ENCODE data around the gene EXOC6B. TPM values are rescaled to one million over a fixed set of nuclear protein-coding genes. Genes with fewer than 3 reads are reported as not detected.

Gene EXOC6B
- total RNA-seq, 1 experiment from 2014 or later = 33.7 TPM

DNA sequence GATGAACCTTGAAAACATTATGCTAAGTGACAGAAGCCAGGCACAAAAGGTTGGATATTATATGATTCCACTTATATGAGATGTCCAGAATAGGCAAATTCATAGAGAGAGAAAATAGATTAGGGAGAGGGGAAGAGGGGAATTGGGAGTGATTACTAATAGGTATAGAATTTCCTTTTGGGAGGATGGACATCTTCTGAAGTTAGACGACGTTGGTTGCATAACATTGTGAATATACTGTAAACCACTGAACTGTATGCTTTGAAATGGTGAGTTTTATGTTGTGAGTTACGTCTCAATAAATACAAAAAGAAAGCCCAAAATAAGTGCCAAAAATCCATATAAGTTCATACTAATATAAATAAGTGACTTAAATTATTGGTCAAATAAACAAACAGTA lies 659.6 kb downstream of the EXOC6B start (continued):
- TF ChIP-seq, protein P1, sequence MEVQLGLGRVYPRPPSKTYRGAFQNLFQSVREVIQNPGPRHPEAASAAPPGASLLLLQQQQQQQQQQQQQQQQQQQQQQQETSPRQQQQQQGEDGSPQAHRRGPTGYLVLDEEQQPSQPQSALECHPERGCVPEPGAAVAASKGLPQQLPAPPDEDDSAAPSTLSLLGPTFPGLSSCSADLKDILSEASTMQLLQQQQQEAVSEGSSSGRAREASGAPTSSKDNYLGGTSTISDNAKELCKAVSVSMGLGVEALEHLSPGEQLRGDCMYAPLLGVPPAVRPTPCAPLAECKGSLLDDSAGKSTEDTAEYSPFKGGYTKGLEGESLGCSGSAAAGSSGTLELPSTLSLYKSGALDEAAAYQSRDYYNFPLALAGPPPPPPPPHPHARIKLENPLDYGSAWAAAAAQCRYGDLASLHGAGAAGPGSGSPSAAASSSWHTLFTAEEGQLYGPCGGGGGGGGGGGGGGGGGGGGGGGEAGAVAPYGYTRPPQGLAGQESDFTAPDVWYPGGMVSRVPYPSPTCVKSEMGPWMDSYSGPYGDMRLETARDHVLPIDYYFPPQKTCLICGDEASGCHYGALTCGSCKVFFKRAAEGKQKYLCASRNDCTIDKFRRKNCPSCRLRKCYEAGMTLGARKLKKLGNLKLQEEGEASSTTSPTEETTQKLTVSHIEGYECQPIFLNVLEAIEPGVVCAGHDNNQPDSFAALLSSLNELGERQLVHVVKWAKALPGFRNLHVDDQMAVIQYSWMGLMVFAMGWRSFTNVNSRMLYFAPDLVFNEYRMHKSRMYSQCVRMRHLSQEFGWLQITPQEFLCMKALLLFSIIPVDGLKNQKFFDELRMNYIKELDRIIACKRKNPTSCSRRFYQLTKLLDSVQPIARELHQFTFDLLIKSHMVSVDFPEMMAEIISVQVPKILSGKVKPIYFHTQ (CRISPR knock-in tag; IDR thresholded peaks at IDR 0.05) = no peak
- TF ChIP-seq TEAD1 (CRISPR knock-in tag; IDR thresholded peaks at IDR 0.05) (no peak), NFE2L1 (CRISPR knock-in tag; IDR thresholded peaks at IDR 0.05) (no peak), CBFB (CRISPR knock-in tag; IDR thresholded peaks at IDR 0.05; ENCODE audit: low read depth) (no peak), SOX15 (CRISPR knock-in tag; IDR thresholded peaks at IDR 0.05) (no peak)
- TF ChIP-seq, protein P2, sequence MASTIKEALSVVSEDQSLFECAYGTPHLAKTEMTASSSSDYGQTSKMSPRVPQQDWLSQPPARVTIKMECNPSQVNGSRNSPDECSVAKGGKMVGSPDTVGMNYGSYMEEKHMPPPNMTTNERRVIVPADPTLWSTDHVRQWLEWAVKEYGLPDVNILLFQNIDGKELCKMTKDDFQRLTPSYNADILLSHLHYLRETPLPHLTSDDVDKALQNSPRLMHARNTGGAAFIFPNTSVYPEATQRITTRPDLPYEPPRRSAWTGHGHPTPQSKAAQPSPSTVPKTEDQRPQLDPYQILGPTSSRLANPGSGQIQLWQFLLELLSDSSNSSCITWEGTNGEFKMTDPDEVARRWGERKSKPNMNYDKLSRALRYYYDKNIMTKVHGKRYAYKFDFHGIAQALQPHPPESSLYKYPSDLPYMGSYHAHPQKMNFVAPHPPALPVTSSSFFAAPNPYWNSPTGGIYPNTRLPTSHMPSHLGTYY (CRISPR knock-in tag; IDR thresholded peaks at IDR 0.05) = no peak
- TF ChIP-seq, protein P3, sequence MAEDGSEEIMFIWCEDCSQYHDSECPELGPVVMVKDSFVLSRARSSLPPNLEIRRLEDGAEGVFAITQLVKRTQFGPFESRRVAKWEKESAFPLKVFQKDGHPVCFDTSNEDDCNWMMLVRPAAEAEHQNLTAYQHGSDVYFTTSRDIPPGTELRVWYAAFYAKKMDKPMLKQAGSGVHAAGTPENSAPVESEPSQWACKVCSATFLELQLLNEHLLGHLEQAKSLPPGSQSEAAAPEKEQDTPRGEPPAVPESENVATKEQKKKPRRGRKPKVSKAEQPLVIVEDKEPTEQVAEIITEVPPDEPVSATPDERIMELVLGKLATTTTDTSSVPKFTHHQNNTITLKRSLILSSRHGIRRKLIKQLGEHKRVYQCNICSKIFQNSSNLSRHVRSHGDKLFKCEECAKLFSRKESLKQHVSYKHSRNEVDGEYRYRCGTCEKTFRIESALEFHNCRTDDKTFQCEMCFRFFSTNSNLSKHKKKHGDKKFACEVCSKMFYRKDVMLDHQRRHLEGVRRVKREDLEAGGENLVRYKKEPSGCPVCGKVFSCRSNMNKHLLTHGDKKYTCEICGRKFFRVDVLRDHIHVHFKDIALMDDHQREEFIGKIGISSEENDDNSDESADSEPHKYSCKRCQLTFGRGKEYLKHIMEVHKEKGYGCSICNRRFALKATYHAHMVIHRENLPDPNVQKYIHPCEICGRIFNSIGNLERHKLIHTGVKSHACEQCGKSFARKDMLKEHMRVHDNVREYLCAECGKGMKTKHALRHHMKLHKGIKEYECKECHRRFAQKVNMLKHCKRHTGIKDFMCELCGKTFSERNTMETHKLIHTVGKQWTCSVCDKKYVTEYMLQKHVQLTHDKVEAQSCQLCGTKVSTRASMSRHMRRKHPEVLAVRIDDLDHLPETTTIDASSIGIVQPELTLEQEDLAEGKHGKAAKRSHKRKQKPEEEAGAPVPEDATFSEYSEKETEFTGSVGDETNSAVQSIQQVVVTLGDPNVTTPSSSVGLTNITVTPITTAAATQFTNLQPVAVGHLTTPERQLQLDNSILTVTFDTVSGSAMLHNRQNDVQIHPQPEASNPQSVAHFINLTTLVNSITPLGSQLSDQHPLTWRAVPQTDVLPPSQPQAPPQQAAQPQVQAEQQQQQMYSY (CRISPR knock-in tag; IDR thresholded peaks at IDR 0.05) = no peak
- TF ChIP-seq, protein P4, sequence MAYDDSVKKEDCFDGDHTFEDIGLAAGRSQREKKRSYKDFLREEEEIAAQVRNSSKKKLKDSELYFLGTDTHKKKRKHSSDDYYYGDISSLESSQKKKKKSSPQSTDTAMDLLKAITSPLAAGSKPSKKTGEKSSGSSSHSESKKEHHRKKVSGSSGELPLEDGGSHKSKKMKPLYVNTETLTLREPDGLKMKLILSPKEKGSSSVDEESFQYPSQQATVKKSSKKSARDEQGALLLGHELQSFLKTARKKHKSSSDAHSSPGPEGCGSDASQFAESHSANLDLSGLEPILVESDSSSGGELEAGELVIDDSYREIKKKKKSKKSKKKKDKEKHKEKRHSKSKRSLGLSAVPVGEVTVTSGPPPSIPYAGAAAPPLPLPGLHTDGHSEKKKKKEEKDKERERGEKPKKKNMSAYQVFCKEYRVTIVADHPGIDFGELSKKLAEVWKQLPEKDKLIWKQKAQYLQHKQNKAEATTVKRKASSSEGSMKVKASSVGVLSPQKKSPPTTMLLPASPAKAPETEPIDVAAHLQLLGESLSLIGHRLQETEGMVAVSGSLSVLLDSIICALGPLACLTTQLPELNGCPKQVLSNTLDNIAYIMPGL (CRISPR knock-in tag; IDR thresholded peaks at IDR 0.05) = no peak
- TF ChIP-seq, protein P5, sequence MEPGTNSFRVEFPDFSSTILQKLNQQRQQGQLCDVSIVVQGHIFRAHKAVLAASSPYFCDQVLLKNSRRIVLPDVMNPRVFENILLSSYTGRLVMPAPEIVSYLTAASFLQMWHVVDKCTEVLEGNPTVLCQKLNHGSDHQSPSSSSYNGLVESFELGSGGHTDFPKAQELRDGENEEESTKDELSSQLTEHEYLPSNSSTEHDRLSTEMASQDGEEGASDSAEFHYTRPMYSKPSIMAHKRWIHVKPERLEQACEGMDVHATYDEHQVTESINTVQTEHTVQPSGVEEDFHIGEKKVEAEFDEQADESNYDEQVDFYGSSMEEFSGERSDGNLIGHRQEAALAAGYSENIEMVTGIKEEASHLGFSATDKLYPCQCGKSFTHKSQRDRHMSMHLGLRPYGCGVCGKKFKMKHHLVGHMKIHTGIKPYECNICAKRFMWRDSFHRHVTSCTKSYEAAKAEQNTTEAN (CRISPR knock-in tag; IDR thresholded peaks at IDR 0.05) = no peak
- TF ChIP-seq, protein P6, sequence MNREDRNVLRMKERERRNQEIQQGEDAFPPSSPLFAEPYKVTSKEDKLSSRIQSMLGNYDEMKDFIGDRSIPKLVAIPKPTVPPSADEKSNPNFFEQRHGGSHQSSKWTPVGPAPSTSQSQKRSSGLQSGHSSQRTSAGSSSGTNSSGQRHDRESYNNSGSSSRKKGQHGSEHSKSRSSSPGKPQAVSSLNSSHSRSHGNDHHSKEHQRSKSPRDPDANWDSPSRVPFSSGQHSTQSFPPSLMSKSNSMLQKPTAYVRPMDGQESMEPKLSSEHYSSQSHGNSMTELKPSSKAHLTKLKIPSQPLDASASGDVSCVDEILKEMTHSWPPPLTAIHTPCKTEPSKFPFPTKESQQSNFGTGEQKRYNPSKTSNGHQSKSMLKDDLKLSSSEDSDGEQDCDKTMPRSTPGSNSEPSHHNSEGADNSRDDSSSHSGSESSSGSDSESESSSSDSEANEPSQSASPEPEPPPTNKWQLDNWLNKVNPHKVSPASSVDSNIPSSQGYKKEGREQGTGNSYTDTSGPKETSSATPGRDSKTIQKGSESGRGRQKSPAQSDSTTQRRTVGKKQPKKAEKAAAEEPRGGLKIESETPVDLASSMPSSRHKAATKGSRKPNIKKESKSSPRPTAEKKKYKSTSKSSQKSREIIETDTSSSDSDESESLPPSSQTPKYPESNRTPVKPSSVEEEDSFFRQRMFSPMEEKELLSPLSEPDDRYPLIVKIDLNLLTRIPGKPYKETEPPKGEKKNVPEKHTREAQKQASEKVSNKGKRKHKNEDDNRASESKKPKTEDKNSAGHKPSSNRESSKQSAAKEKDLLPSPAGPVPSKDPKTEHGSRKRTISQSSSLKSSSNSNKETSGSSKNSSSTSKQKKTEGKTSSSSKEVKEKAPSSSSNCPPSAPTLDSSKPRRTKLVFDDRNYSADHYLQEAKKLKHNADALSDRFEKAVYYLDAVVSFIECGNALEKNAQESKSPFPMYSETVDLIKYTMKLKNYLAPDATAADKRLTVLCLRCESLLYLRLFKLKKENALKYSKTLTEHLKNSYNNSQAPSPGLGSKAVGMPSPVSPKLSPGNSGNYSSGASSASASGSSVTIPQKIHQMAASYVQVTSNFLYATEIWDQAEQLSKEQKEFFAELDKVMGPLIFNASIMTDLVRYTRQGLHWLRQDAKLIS (CRISPR knock-in tag; IDR thresholded peaks at IDR 0.05; ENCODE audit: borderline replicate concordance) = no peak
- TF ChIP-seq, protein P7, sequence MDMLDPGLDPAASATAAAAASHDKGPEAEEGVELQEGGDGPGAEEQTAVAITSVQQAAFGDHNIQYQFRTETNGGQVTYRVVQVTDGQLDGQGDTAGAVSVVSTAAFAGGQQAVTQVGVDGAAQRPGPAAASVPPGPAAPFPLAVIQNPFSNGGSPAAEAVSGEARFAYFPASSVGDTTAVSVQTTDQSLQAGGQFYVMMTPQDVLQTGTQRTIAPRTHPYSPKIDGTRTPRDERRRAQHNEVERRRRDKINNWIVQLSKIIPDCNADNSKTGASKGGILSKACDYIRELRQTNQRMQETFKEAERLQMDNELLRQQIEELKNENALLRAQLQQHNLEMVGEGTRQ (CRISPR knock-in tag; IDR thresholded peaks at IDR 0.05) = no peak
- TF ChIP-seq, protein P8, sequence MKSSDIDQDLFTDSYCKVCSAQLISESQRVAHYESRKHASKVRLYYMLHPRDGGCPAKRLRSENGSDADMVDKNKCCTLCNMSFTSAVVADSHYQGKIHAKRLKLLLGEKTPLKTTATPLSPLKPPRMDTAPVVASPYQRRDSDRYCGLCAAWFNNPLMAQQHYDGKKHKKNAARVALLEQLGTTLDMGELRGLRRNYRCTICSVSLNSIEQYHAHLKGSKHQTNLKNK (CRISPR knock-in tag; IDR thresholded peaks at IDR 0.05) = no peak
